Mammary epithelial cell (primary cell): Measurements from ENCODE around the gene STK24.

ENCODE experiments used
- EZH2 ChIP-seq: IDR thresholded peaks from 2 replicates; pipeline ENCODE4 v1.6.1; 2012; ENCODE audit warnings: low read length, inconsistent platforms, borderline replicate concordance
- TF ChIP-seq, protein P1 (sequence below), 2 donors: IDR thresholded peaks in 1 of 2; conservative IDR thresholded peaks in 1 of 2; 2 replicates each; pipeline ENCODE4 v1.5.1; 2011 to 2012; ENCODE audit warnings: inconsistent platforms in 2 of 2, low read length in 2 of 2, mild to moderate bottlenecking in 2 of 2, control low read depth in 1 of 2, low read depth in 1 of 2; ENCODE audit not compliant: insufficient read depth in 1 of 2; ENCODE audit errors: extremely low read depth in 1 of 2

DNA sequence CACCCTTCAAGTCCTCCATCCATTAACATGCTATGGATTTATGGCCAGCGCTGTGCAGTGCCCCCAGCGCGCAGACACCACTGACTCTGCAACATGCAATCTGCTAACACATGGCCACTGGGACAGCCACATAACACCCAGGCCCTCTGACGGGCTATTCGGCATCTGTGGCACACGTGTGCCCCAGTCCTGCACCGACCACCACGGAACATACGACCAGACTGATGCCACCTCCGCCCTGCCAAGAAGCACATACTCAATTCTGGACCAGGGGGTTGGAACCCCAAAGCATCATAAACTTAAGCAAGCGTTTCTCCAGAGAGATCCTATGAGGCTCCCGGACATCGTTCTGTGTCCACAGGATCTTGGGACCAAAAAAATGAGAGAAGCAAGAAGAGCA lies 9.8 kb downstream of the STK24 start:
- TF ChIP-seq, protein P1, sequence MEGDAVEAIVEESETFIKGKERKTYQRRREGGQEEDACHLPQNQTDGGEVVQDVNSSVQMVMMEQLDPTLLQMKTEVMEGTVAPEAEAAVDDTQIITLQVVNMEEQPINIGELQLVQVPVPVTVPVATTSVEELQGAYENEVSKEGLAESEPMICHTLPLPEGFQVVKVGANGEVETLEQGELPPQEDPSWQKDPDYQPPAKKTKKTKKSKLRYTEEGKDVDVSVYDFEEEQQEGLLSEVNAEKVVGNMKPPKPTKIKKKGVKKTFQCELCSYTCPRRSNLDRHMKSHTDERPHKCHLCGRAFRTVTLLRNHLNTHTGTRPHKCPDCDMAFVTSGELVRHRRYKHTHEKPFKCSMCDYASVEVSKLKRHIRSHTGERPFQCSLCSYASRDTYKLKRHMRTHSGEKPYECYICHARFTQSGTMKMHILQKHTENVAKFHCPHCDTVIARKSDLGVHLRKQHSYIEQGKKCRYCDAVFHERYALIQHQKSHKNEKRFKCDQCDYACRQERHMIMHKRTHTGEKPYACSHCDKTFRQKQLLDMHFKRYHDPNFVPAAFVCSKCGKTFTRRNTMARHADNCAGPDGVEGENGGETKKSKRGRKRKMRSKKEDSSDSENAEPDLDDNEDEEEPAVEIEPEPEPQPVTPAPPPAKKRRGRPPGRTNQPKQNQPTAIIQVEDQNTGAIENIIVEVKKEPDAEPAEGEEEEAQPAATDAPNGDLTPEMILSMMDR (conservative IDR thresholded peaks at IDR 0.05 in 1 of 2, IDR thresholded peaks at IDR 0.05 in 1 of 2; ENCODE audit: extremely low read depth in 1 of 2, insufficient read depth in 1 of 2, low read depth in 1 of 2, low read length in 2 of 2): no peak
- TF ChIP-seq EZH2: no peak
